ENCODE measurements around the gene FUZ.

FUZ gene

DNA sequence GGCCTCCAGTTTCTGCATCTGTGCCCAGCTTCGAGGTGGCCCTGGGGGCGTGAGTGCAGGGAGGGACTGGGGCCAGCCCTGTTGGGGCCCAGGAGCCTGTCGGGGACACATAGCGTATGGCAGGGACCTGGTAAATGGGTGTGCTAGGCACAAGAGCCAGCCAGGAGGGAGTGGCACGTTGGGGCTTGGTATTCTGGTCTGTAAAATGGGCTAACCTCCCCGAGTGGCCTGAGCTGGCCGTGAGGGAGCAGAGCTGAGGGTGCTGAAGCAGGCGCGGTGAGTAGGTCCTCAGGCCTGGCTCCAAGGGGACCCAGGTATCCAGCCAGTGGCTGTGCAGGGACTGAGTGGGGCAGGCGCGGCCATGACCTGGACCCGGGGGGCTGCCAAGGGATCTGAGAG, 42.2 kb upstream of the FUZ start:
- Histone ChIP-seq H3K9ac (ENCODE audit: insufficient read length, low read depth) (no peak overlapping the region), H3K36me3 (ENCODE audit: insufficient read depth, insufficient read length, low read length) (peaks cover 72% of the 10 kb centered on the region), H3K4me3 (ENCODE audit: insufficient read length, low read depth) (no peak overlapping the region), H3K27me3 (ENCODE audit: insufficient read depth, insufficient read length) (no peaks in the 10 kb centered on the region), H3K4me1 (ENCODE audit: insufficient read depth, insufficient read length) (peaks cover 19% of the 10 kb centered on the region), H3K9me3 (ENCODE audit: insufficient read depth, low read length) (no peaks in the 10 kb centered on the region)
- no peak for TF ChIP-seq SUZ12 (IDR thresholded peaks at IDR 0.05; ENCODE audit: extremely low read depth, insufficient read depth, insufficient read length)
- TF ChIP-seq YY1 (IDR thresholded peaks at IDR 0.05; ENCODE audit: insufficient read depth, insufficient read length): no peak
- no peak for TF ChIP-seq ZNF274 (IDR thresholded peaks at IDR 0.05; ENCODE audit: low read depth, low read length)
- DNase-seq (ENCODE audit: low read depth, low spot score): no peak

- H3K4me3 ChIP-seq (ENCODE audit: insufficient read length, low read depth): no peak overlapping the region
- H3K9ac ChIP-seq (ENCODE audit: insufficient read length, low read depth): peak overlapping the region; percentile 42
- H3K9me3 ChIP-seq (ENCODE audit: insufficient read depth, low read length): no peaks in the 10 kb centered on the region
- DNase-seq (ENCODE audit: low read depth, low spot score): no peak
- no peaks in the 10 kb centered on the region for H3K27me3 ChIP-seq (ENCODE audit: insufficient read depth, insufficient read length)
- TF ChIP-seq ZNF274 (IDR thresholded peaks at IDR 0.05; ENCODE audit: low read depth, low read length) (no peak), YY1 (IDR thresholded peaks at IDR 0.05; ENCODE audit: insufficient read depth, insufficient read length) (no peak), SUZ12 (IDR thresholded peaks at IDR 0.05; ENCODE audit: extremely low read depth, insufficient read depth, insufficient read length) (no peak)
- H3K36me3 ChIP-seq (ENCODE audit: insufficient read depth, insufficient read length, low read length): peaks cover 72% of the 10 kb centered on the region
- H3K4me1 ChIP-seq (ENCODE audit: insufficient read depth, insufficient read length): peaks cover 14% of the 10 kb centered on the region
These were observed 41.5 kb upstream of the FUZ start for GRCh38 chr19:49854378-49855263.

GRCh38 chr19:49853852-49854377, 40.8 kb upstream of the FUZ start:
- Histone ChIP-seq H3K4me3 (ENCODE audit: insufficient read length, low read depth) (no peak overlapping the region), H3K4me1 (ENCODE audit: insufficient read depth, insufficient read length) (peaks cover 17% of the 10 kb centered on the region), H3K36me3 (ENCODE audit: insufficient read depth, insufficient read length, low read length) (peaks cover 74% of the 10 kb centered on the region), H3K9ac (ENCODE audit: insufficient read length, low read depth) (peak overlapping the region; percentile 42), H3K27me3 (ENCODE audit: insufficient read depth, insufficient read length) (no peaks in the 10 kb centered on the region), H3K9me3 (ENCODE audit: insufficient read depth, low read length) (no peaks in the 10 kb centered on the region)
- DNase-seq (ENCODE audit: low read depth, low spot score): no peak
- TF ChIP-seq ZNF274 (IDR thresholded peaks at IDR 0.05; ENCODE audit: low read depth, low read length): no peak
- TF ChIP-seq SUZ12 (IDR thresholded peaks at IDR 0.05; ENCODE audit: extremely low read depth, insufficient read depth, insufficient read length): no peak
- TF ChIP-seq YY1 (IDR thresholded peaks at IDR 0.05; ENCODE audit: insufficient read depth, insufficient read length): no peak

- Histone ChIP-seq H3K27me3 (ENCODE audit: insufficient read depth, insufficient read length) (no peaks in the 10 kb centered on the region), H3K36me3 (ENCODE audit: insufficient read depth, insufficient read length, low read length) (peaks cover 62% of the 10 kb centered on the region), H3K4me1 (ENCODE audit: insufficient read depth, insufficient read length) (peaks cover 14% of the 10 kb centered on the region), H3K4me3 (ENCODE audit: insufficient read length, low read depth) (peak overlapping the region; percentile 55), H3K9me3 (ENCODE audit: insufficient read depth, low read length) (no peaks in the 10 kb centered on the region), H3K9ac (ENCODE audit: insufficient read length, low read depth) (peak overlapping the region; percentile 57)
- TF ChIP-seq ZNF274 (IDR thresholded peaks at IDR 0.05; ENCODE audit: low read depth, low read length) (no peak), SUZ12 (IDR thresholded peaks at IDR 0.05; ENCODE audit: extremely low read depth, insufficient read depth, insufficient read length) (no peak), YY1 (IDR thresholded peaks at IDR 0.05; ENCODE audit: insufficient read depth, insufficient read length) (no peak)
- no peak for DNase-seq (ENCODE audit: low read depth, low spot score)
These were observed 39.6 kb upstream of the FUZ start for GRCh38 chr19:49852631-49853126.

- DNase-seq (ENCODE audit: low read depth, low spot score): no peak
- H3K4me3 ChIP-seq (ENCODE audit: insufficient read length, low read depth): peak overlapping the region; percentile 69
- peaks cover 52% of the 10 kb centered on the region for H3K36me3 ChIP-seq (ENCODE audit: insufficient read depth, insufficient read length, low read length)
- peak overlapping the region; percentile 88 for H3K9ac ChIP-seq (ENCODE audit: insufficient read length, low read depth)
- no peaks in the 10 kb centered on the region for H3K9me3 ChIP-seq (ENCODE audit: insufficient read depth, low read length)
- no peaks in the 10 kb centered on the region for H3K27me3 ChIP-seq (ENCODE audit: insufficient read depth, insufficient read length)
- peaks cover 9% of the 10 kb centered on the region for H3K4me1 ChIP-seq (ENCODE audit: insufficient read depth, insufficient read length)
- TF ChIP-seq YY1 (IDR thresholded peaks at IDR 0.05; ENCODE audit: insufficient read depth, insufficient read length): no peak
- no peak for TF ChIP-seq SUZ12 (IDR thresholded peaks at IDR 0.05; ENCODE audit: extremely low read depth, insufficient read depth, insufficient read length)
- TF ChIP-seq ZNF274 (IDR thresholded peaks at IDR 0.05; ENCODE audit: low read depth, low read length): no peak
These were observed 38.6 kb upstream of the FUZ start for GRCh38 chr19:49851456-49852259.

DNA sequence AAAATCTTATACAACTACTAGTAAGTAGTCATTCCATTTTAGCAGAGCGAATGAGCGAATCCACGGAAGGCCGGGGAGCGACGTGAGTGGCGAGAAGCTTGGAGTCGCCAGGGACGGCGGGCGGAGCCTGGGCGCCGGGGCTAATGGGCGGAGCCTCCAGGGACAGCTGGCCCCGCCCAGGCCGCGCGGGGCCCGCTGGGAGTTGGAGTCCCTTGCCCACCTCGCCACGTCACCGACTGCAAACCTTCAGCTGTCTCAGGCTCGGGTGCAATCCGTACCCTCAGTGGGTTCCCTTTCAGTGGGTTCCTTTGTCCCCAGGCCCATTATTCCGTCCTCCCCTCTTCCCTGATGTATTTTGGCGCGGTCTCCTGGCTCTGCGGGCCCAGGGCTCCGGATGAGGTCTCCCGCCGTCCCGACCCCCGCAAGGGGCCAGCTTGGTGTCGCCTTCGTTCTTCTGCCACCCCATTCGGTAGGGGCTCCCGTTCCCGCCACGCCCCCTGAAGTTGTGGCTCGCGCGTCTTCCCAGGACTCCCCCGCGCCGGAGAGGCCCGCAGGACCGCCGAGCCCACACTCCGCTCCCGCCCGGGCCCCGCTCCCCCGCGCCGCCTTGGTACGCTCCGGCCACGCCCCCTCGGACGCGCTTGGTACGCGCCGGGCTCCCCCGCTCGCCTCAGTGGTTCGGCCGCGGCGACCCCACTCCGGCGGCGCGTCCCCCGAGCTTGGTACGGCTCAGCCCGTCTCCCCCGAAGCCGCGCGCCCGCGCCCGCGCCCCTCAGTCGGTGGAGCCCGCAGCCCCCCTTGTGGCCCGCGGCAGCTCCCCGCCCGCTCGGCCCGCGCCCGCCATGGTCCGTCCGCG, 37.6 kb upstream of the FUZ start, which contains the start of gene PTOV1:
Gene PTOV1, plus strand, starts transcription at position 673 of the 856 bp plus-strand sequence.
- Histone ChIP-seq H3K4me1 (ENCODE audit: insufficient read depth, insufficient read length) (peaks cover 9% of the 10 kb centered on the region), H3K9ac (ENCODE audit: insufficient read length, low read depth) (peak within 1 kb of the TSS; percentile 88), H3K27me3 (ENCODE audit: insufficient read depth, insufficient read length) (no peaks in the 10 kb centered on the region), H3K9me3 (ENCODE audit: insufficient read depth, low read length) (no peaks in the 10 kb centered on the region), H3K4me3 (ENCODE audit: insufficient read length, low read depth) (peak within 1 kb of the TSS; percentile 69), H3K36me3 (ENCODE audit: insufficient read depth, insufficient read length, low read length) (peaks cover 43% of the 10 kb centered on the region)
- DNase-seq (ENCODE audit: low read depth, low spot score): peak; percentile 68
- TF ChIP-seq ZNF274 (IDR thresholded peaks at IDR 0.05; ENCODE audit: low read depth, low read length) (no peak), SUZ12 (IDR thresholded peaks at IDR 0.05; ENCODE audit: extremely low read depth, insufficient read depth, insufficient read length) (no peak), YY1 (IDR thresholded peaks at IDR 0.05; ENCODE audit: insufficient read depth, insufficient read length) (no peak)
